Measurements from ENCODE around the gene PCDH1.

DNA sequence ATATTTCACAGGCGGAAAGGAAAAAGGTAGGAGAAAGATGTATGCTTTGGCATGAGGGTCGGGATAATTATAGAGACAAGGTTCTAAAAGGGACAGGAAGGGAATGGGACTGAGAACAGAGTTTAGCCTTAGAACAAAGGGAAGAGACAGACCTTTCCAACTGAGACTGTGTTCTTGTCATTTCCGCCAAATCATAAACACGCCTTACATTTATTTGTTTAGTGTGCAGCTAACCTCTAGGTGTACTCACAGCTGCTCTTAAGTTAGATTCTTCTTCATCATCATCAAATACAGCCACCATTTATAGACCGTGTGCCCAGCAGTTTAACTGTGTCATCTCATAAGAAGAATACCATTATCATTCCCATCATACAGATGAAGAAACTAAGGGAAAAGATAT lies 39.5 kb upstream of the PCDH1 start:
- TF ChIP-seq POLR2A (IDR thresholded peaks at IDR 0.05): no peak
- TF ChIP-seq, protein P1, sequence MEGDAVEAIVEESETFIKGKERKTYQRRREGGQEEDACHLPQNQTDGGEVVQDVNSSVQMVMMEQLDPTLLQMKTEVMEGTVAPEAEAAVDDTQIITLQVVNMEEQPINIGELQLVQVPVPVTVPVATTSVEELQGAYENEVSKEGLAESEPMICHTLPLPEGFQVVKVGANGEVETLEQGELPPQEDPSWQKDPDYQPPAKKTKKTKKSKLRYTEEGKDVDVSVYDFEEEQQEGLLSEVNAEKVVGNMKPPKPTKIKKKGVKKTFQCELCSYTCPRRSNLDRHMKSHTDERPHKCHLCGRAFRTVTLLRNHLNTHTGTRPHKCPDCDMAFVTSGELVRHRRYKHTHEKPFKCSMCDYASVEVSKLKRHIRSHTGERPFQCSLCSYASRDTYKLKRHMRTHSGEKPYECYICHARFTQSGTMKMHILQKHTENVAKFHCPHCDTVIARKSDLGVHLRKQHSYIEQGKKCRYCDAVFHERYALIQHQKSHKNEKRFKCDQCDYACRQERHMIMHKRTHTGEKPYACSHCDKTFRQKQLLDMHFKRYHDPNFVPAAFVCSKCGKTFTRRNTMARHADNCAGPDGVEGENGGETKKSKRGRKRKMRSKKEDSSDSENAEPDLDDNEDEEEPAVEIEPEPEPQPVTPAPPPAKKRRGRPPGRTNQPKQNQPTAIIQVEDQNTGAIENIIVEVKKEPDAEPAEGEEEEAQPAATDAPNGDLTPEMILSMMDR (IDR thresholded peaks at IDR 0.05): no peak

Measured in testis (tissue), 2 donors.